Uterus (tissue), 4 donors: ENCODE results near the gene ACSF3. TPM values are rescaled to one million over a fixed set of nuclear protein-coding genes. Genes with fewer than 3 reads are reported as not detected.

Source experiments
- DNase-seq, 2 donors: peaks; one replicate each; pipeline ENCODE4 v3.0.0-alpha.2; 2019 to 2020
- H3K27ac ChIP-seq, 2 donors: fragments of 200-600 bp; sonication (generic); 1 replicate in 1 of 2; 2 replicates in 1 of 2; pipeline ENCODE4 v1.5.1; 2016 to 2018
- H3K27me3 ChIP-seq, 2 donors: fragments of 200-600 bp; sonication (generic); one replicate each; pipeline ENCODE4 v1.5.1; 2018 to 2019; ENCODE audit warnings: control low read depth in 1 of 2
- H3K36me3 ChIP-seq, 2 donors: fragments of 200-600 bp; sonication (generic); one replicate each; pipeline ENCODE4 v1.5.1; 2019; ENCODE audit warnings: control low read depth in 1 of 2
- H3K4me1 ChIP-seq, 2 donors: fragments of 200-600 bp; sonication (generic); one replicate each; pipeline ENCODE4 v1.5.1; 2018 to 2019; ENCODE audit warnings: control low read depth in 1 of 2
- H3K4me3 ChIP-seq, 2 donors: fragments of 200-600 bp; sonication (generic); 1 replicate in 1 of 2; 2 replicates in 1 of 2; pipeline ENCODE4 v1.5.1; 2018 to 2019; ENCODE audit warnings: mild to moderate bottlenecking in 1 of 2
- H3K9me3 ChIP-seq, 2 donors: fragments of 200-600 bp; sonication (generic); one replicate each; pipeline ENCODE4 v1.5.1; 2019; ENCODE audit warnings: control low read depth in 1 of 2
- CTCF ChIP-seq, 4 experiments: fragments of 200-600 bp in 2 of 4; fragments of 450-650 bp in 2 of 4; sonication (generic) in 2 of 4; IDR thresholded peaks; one replicate each; pipeline ENCODE4 v1.5.1; 2016 to 2019; ENCODE audit warnings: antibody characterized with exemption in 4 of 4, mild to moderate bottlenecking in 2 of 4, moderate library complexity in 1 of 4
- POLR2A ChIP-seq, 2 donors: fragments of 450-650 bp; IDR thresholded peaks; one replicate each; pipeline ENCODE4 v1.6.1; 2016; ENCODE audit warnings: antibody characterized with exemption in 2 of 2, mild to moderate bottlenecking in 1 of 2, moderate library complexity in 1 of 2
- intact Hi-C: fragments of 100-400 bp; cut with DNase I; formaldehyde crosslinking; loops from one replicate; pipeline ENCODE4 v1.15.1; 2023; ENCODE audit warnings: low total_unique reads
- total RNA-seq, 4 donors: library from RNA; depleted of rRNA in 3 of 4; stranded (reverse); fragments of >200 nt in 3 of 4; gene quantifications; one replicate each; pipeline versions ENCODE4 v1.1.0 to v1.2.4, GENCODE V29; 2014 to 2023
- donor health status: DM: yes; HTN: yes; CAD: no.

ACSF3 gene
- total RNA-seq, 4 donors from 2014 or later = 7.4 to 39.0 (median 18.2) TPM

GRCh38 chr16:89114159-89114981, 20.7 kb downstream of the ACSF3 start:
- H3K27me3 ChIP-seq = no peaks in the 10 kb centered on the region
- TF ChIP-seq CTCF (IDR thresholded peaks at IDR 0.05) = no peak
- TF ChIP-seq POLR2A (IDR thresholded peaks at IDR 0.05) = no peak
- intact Hi-C loops = no loop called here
- H3K27ac ChIP-seq = no peak overlapping the region
- no peaks in the 10 kb centered on the region for H3K4me1 ChIP-seq
- no peaks in the 10 kb centered on the region for H3K36me3 ChIP-seq
- DNase-seq = no peak
- no peaks in the 10 kb centered on the region for H3K9me3 ChIP-seq
- H3K4me3 ChIP-seq = no peak overlapping the region

- no peaks in the 10 kb centered on the region for H3K36me3 ChIP-seq
- intact Hi-C loops = no loop called here
- H3K4me3 ChIP-seq = no peak overlapping the region
These were observed 21.7 kb downstream of the ACSF3 start for GRCh38 chr16:89115216-89115861.

GRCh38 chr16:89116341-89117226, 22.9 kb downstream of the ACSF3 start:
- H3K36me3 ChIP-seq = no peaks in the 10 kb centered on the region

More at GRCh38 chr16:89115216-89115861, 21.7 kb downstream of the ACSF3 start:
- Histone ChIP-seq H3K4me1 (no peaks in the 10 kb centered on the region), H3K27me3 (no peaks in the 10 kb centered on the region), H3K27ac (no peak overlapping the region), H3K9me3 (no peaks in the 10 kb centered on the region)
- no peak for DNase-seq
- TF ChIP-seq POLR2A (IDR thresholded peaks at IDR 0.05) = no peak

GRCh38 chr16:89117227-89117974, 23.7 kb downstream of the ACSF3 start:
- intact Hi-C loops = no loop called here
- DNase-seq = no peak
- no peaks in the 10 kb centered on the region for H3K27me3 ChIP-seq
- H3K9me3 ChIP-seq = no peaks in the 10 kb centered on the region
- H3K4me3 ChIP-seq = no peak overlapping the region
- TF ChIP-seq CTCF (IDR thresholded peaks at IDR 0.05) = no peak
- no peak for TF ChIP-seq POLR2A (IDR thresholded peaks at IDR 0.05)
- no peak overlapping the region for H3K27ac ChIP-seq
- H3K4me1 ChIP-seq = no peaks in the 10 kb centered on the region
- no peaks in the 10 kb centered on the region for H3K36me3 ChIP-seq

More at GRCh38 chr16:89116341-89117226, 22.9 kb downstream of the ACSF3 start:
- no peaks in the 10 kb centered on the region for H3K9me3 ChIP-seq
- H3K4me1 ChIP-seq = no peaks in the 10 kb centered on the region
- no peak for DNase-seq
- intact Hi-C loops = no loop called here
- H3K27ac ChIP-seq = no peak overlapping the region
- H3K4me3 ChIP-seq = no peak overlapping the region
- TF ChIP-seq CTCF (IDR thresholded peaks at IDR 0.05) (no peak), POLR2A (IDR thresholded peaks at IDR 0.05) (no peak)
- H3K27me3 ChIP-seq = no peaks in the 10 kb centered on the region

GRCh38 chr16:89117975-89118289, 24.3 kb downstream of the ACSF3 start:
- no peaks in the 10 kb centered on the region for H3K4me1 ChIP-seq
- no peak for DNase-seq
- intact Hi-C loops = no loop called here
- TF ChIP-seq POLR2A (IDR thresholded peaks at IDR 0.05) (no peak), CTCF (IDR thresholded peaks at IDR 0.05) (no peak)
- H3K36me3 ChIP-seq = no peaks in the 10 kb centered on the region
- H3K27ac ChIP-seq = no peak overlapping the region
- H3K9me3 ChIP-seq = no peaks in the 10 kb centered on the region
- H3K27me3 ChIP-seq = no peaks in the 10 kb centered on the region
- H3K4me3 ChIP-seq = no peak overlapping the region
